Stimulated activated CD4-positive, alpha-beta T cell treated with anti-CD3 and anti-CD28 coated beads, Interleukin-4, amount 100 ng/mL, for 24 hours (primary cell): ENCODE data around the gene ZNF462.

ENCODE experiments used
- DNase-seq: peaks from one replicate; pipeline ENCODE4 v3.0.0-alpha.2; 2020

The ZNF462 gene

DNA sequence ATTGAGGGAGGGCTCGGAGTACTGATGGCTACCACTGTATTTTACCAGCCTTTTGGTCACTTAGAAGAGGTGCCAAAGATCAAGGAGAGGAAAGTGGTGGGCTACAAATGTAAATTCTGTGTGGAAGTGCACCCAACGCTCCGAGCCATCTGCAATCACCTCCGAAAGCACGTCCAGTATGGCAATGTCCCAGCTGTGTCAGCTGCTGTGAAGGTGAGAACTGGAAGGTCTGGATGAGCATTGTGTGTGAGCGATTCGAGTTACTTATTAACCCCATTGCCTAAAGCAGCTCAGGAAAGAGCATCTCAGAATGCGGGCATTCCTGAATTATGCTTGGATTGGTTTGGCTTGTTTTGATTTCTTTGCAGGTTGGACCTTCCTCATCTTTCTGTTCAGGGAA lies 67.5 kb downstream of the ZNF462 start:
- no peak for DNase-seq

DNA sequence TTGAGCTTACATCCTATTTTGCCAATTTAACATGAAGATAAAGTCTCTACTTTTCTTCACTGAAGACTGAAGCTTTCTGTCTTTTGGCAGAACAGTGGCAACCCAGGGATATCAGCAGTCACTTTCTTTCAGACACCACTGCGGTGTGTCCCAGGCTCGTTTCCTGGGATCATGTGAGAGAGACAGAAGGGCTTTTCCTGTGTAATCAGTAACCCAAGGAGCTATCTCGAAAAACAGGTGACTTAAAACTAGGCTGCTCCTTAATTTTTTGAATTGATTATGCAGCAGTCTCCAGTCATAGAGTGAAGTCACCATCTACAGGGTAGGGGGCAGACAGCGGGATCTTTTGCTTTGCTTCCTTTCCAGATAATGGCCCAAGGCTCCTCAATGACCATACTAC lies 68.5 kb downstream of the ZNF462 start:
- DNase-seq = no peak

DNA sequence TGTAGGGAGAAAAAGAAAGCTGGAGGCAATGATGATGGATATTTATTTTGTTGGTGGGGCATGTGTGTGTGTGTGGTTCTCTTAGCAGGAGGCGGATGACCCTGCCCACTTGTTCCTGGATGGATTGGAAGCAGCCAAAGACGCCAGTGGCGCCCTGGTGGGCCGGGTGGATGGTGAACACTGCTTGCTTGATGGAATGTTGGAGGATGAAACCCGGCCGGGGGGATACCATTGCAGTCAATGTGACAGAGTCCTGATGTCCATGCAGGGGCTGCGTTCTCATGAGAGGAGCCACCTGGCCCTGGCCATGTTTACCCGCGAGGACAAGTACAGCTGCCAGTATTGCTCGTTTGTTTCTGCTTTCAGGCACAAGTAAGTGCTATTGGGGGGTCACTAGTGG lies 69.2 kb downstream of the ZNF462 start:
- no peak for DNase-seq

DNA sequence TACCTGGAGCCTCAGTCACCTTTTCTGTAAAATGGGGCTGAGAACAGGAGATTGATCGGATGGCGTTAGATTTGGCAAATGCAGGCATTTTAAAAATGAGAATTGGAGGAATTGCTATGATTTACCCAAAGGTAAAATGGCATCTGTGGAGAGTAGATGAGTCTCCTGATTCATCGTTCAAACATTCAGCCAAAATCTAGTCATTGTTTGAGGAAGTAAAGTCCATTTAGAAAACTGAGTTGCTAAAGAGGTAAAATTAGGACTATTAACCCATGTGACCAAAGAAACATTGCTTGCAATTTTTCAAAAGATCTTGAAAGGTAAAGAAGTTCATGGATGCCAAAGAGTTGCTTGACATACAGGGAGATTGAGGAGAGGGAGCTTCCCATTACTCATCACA lies 69.7 kb downstream of the ZNF462 start:
- DNase-seq = no peak

DNA sequence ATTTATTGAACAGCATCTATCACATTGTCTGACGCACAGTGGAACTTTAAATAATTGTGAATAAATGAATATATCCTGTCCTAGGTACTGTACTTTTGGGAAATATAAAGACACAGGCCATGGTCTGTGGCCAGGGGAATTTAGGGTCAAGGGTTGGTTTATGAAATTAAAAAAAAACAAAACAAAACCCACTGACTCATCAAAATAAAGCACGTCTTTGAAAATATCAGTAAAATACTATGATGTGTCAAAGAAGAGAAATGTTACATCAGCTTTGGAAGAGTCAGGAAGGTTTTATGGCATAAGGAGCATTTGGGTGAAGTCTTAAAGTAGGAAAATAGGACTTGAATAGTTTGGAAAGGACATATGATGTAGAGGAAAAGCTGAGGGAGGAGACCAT lies 70.5 kb downstream of the ZNF462 start:
- no peak for DNase-seq

DNA sequence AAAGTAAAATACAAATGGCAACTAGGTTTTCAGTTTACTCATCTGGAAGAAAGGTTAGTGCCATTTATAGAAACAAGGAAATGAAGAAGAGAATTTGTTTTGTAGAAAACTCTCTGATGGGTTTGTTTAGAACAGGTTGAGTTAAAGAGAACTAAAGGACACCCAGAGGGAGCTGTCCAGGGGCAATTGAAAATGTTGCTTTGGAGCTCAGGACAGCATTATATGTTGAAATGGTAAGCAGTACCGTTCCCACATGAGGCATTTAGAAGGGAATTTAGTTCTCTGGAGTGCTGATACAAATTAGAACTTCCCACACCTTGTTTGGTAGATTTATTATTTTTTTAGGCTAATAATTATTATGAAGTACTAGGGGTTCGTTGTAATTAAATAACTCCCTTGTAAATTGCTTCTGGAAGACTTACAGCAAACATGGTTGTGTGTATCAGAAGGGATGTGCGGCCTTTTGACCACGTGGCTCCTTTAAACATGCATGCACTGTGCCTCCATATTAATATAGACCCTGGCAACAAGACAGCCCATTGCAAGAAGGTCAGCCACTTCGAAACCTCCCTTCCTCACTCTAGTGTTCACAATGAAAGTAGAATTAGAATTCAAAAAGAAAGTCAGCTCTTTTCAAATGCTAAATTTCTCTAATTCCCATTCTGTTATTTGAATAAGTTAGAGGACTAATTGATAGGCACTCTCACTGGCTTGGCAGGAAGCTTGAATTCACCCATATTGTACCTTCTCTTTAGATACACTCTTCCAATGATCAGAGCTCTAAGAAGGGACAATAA lies 71.7 kb downstream of the ZNF462 start:
- DNase-seq = no peak

DNA sequence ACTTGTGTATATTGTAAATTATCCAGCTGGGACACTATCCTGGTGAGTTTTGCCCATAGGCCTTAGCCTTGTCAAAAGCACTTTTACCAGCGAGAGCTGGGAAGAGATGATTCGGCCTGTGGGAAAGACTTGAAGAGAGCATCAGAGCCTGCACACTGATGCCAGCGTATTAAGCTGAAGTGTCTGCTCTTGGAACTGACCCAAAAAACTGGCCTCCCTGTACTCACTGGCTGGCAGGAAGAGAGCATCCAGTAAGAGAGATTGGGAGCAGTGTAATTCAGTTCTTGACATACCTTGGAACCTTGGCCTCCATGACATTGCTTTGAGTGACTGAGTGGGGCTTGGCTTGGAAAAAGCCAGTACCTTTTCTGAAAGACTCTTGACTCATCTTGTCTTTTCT lies 73.7 kb downstream of the ZNF462 start:
- DNase-seq = no peak

DNA sequence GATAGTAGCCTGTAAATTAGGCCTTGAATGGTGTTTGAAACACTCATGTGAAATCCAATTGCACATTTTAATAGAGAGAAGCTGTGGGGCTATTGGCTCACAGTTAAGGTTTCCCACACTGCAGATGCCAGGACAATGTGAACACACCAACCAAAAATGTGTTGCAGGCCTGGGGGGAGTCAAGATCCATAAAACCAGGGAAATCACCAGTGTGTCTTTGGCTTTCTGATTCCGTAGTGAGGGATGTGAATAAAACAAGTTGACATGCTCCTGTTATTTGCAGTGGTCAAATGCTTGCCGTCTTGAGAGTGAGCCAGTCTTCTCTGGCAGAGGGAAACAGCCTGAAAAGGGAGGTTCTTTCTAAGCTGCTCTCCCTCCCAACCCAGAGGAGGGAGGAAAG lies 79.0 kb downstream of the ZNF462 start:
- DNase-seq = no peak

DNA sequence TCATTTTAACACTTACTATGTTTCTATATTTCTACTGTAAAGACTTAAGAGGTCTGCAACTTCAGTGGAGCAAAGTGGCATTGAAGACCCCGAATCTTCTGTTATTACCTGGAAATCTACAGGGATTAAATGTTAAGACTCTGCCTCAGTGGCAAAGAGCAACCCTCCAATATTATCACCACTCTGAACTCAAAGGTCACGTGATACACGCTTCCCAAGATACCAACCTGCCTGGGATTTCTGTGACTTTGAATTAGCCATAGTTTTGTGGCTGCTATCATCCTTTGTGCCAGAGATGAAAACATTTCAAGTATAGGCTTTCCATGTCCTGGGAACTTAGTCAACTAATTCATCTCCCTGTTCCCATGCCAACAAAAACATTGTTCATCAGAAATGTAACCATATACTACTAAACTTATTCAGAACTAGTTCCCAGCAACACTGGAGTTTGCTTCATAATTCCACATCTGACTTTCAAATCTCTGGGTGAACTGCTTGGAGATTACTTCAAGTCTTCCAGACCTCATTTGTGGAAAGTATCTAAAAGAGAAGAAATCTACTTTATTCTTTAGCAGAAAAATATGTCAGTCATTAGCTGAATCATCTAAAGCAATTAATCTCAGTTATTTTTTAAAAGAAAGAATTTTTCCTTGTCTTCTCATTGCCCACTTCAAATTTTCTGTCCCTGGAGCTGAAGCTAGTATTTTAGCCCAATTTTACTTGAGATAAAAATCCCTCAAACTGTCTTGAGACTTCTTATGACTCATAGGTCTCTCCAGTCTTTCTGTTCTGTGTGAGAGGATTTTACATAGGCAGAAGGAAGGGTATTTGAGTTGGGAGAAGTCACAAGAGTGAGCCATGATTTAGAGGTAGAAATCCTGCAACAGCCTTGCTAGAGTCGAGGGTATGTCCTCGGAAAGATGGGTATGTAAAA lies 83.0 kb downstream of the ZNF462 start:
- no peak for DNase-seq

DNA sequence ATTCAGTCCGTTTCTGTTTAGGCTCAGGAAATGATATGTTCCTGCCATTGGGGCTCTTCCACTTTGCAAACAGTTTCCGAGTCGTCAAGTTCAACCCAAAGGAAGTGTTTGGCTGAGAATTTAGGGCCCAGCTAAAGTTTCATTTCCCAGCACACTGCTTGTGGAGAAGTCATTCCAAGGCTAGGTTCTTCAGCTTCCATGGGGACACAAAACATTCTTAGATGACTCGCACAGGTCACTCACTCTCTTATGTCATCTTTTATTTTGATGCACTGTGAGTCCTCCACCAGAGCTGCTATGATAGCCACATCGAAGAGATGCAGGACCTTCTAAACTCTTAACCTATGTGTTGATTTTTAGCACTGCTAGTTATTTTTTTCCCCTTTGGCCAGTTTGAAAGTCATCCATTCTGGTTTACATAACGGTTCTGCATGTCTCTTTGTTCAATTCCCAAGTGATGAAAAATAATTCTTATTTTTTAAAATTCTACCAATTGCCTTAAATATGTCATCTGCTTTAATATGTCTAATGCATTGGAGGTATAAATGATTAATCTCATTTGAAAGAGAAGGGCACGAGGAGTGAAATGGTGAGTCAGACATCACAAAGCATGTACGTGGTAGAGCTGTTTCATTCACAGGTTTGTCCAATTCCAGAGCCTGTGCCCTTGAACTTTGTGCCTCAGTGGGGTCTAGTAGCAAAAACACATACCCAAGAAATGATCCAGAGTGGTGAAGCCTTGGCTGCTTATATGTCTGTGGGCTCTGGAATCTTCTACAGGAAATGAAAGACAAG lies 84.3 kb downstream of the ZNF462 start:
- DNase-seq = no peak

DNA sequence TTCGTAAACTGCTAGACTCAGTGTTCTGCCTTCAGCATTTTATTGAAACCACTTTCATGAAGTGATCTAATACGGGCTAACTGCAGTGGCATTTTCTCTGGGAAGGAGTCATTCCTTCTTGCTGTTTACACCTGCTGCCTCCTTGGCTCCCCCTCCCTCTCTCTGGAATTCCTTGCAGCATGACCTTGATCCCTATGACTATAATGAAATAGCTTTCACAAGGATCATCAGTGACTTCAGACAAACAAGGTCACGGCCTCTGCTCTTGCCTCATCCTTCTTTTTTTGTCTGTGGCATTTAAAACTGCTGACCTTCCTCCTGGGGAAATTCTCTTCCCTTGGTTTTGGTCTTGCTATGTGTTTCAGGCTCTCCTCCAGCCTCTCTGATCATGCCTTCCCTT lies 90.2 kb downstream of the ZNF462 start:
- DNase-seq = no peak

DNA sequence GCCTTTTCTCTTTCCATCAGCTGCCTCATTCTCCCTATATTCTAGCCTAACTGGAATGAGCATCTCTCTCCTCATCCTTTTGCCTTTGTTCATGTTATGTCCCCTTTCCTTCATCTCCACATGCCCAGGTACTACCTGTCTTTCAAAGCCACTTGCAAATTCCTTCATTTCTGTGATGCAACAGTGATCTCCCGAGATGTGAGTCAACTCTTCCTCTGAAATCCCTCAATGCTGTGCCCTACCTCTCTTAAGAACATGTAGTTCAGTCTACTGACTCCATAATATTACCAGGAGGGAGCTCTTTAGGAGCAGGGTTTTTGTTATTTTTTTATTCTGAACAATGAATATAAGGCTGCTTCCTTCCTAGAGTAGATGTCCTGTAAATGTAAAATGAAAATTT lies 91.6 kb downstream of the ZNF462 start:
- DNase-seq = no peak

DNA sequence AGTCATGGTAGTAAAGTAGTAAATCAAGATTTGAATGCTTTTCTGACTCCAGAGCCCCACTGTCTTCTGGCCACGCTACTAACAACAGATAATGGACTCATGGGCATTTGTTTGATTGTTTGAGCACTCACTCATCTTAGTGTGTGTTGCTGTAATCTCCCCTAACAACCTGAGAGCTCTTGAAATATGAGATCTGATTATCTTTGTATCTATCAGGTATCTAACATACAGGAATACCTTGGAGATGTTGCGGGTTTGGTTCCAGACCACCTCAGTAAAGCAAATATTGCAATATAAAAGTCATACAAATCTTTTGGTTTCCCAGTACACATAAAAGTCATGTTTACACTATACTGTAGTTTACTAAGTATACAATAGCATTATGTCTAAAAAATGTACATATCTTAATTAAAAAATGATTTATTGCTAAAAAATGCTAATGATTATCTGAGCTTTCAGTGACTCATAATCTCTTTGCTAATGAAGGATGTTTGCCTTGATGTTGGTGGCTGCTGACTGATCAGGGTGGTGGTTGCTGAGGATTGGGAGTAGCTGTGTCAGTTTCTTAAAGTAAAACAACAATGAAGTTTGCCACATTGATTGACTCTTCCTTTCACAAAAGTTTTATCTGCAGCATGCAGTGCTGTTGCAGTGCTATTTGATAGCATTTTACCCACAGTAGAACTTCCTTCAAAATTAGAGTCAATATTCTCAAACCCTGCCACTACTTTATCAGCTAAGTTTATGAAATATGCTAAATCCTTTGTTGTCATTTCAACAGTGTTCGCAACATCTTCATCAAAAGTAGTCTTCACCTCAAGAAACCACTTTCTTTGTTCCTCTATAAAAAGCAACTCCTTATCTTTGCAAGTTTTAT lies 92.2 kb downstream of the ZNF462 start:
- DNase-seq = no peak

DNA sequence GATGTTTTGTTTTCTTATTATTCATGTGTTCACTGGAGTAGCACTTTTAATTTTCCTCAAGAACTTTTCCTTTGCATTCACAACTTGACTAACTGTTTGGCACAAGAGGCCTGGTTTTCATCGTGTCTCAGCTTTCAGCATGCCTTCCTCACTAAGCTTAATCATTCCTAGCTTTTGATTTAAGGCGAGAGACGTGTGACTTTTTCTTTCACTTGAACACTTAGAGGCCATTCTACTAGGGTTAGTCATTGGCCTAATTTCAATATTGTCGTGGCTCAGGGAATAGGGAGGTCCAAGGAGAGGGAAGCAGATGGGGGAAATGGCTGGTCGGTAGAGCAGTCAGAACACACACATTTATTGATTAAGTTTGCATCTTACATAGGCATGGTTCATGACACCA lies 94.0 kb downstream of the ZNF462 start:
- DNase-seq = no peak

DNA sequence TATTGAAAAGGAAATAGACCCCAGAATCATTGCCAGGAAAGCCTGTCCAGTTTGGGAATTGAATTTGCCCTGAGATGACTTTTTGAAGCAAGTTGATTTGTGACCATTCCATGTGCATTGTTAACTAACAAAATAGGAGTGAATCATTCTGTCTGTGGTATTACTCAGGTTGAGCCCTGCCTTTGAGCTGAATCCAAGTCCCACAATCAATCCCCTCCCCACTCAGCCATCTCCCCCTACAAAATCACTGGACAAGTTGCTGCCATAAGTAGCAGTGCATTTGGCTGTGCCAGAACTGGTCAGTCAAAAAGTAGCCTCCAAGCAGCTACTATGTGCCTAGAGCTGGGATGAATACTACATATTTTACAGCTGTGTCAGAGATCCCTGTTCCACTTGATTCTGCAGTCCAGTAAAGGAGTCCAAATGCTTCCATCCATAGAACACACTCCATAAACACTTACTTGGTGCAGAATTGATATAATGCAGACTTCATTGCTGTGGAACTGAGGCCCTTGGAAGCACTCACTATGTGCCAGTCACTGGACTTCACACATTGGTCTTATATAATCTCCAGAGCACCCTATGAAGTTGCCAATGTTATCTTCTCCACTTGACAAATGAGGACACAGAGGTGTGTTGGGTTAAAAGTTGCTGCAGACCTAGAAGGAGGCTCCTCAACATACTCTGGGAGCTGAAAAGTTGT lies 96.1 kb downstream of the ZNF462 start:
- no peak for DNase-seq

DNA sequence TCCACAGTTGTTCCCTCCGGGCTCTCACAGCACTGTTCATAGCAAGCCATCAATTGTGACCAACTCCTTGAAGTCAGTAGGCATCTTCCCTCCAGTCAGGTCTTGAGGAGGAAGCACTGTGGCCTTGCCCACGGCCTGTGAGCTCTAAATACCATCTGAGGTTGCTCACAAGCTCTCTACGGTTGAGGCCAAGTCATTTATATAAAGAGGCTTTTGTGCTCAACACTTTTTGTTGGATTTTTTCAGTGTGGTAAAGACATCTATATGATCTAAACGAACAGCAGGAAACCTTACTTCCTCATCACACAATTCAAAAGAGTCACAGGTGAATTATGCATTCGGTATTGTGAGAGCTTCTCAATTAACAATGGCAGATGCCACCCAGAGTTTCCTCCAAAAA lies 97.3 kb downstream of the ZNF462 start:
- DNase-seq = no peak

DNA sequence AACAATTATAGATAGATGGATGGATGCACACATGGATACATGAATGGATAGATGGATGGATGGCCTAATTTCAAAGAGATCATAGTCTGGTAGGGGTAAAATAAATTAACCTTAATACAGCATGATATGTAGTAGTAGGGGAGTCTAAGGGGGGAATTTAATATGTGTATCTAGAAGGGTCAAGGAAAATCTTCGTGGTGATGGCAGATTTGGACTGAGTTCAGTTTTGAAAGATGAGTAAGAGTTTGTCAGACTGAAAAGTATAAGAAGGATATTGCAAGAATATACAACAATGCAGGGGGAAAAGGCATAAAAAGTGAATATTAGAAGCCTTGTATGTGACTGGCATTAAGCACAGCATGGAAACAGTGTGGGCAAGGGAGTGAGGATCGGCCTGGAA lies 98.7 kb downstream of the ZNF462 start:
- DNase-seq = no peak

DNA sequence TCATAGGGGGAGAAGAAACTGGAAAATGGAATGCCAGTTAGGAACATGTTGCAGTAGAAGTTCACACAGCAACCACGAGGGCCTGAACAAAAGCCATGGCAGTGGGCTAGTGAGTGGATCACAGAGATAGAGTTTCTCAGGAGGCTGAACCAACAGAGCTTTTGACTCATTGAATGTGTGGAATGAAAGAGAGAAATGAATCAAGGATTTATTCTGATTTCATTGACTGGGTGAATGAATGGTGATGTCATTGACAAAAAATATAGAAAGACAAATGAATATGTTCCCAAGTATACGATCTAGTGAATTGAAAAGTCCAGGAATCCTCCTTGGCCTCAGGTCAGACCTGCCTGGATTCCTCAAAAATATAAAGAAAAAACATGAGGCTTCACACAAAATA lies 99.2 kb downstream of the ZNF462 start:
- DNase-seq = no peak

DNA sequence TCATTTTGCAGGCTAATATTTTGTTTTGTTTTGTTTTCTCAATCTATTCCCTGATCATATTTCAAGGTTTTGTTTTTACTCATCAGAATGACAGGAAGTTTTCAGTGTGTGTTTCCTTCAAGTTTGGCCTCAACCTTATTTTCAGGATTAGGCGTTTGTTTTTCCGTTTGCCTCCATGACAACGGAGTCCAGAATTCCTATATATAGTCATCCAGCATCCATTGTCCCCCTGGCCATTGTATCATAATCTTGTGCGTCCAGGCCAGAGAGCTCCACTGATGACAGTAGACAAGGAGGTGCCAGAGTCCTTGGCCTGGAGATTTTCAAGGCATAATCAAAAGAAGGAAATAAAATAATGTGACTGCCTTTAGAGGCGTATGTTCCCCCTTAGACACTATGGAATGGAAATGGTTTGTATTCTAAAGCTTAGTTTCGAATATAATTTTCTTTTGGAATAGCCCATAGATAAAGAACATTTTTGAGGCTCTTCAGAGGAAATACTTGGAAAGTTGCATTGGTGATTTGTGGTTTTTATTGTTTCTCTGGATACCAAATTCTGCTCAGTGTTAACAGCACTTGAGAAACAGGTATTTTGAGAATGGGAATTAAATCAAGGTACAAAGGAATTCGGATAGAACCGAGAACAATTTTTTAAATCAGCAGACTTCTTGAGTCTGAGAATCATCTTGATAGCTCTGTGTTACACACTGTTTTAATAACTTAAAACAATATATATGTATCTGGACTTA lies 99.8 kb downstream of the ZNF462 start:
- DNase-seq = no peak

DNA sequence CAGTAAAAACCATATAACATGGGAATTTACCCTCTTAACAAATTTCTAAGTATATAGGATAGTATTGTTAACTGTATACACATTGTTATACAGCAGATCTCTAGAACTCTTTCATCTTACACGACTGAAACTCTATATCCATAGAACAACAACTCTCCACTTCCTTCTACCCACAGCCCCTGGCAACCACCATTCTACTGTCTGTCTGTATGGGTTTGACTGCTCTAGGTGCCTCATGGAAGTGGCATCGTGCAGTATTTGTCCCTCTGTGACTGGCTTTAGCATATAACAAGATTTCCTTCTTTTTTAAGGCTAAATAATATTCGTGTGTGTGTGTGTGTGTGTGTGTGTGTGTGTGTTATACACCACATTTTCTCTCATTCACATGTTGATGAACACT lies 100.7 kb downstream of the ZNF462 start:
- DNase-seq = no peak

DNA sequence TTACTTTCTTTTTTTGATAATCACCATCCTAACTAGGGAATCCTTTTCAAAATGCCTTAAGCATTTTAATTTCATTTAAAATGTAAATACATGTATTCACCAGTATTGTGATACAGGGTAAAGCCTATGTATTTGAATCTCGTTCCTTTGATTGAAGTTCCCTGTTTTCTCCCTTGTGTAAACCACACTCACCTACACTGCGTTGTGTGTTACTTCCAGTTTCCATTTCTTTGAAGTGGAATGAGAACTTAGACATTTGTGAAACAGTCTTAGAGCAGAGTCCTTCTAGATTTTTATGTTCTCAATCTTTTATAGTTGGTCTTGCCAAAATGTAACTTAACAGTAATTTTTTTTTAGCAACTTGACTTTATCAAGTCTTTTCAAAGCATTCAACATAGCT lies 101.4 kb downstream of the ZNF462 start:
- no peak for DNase-seq
